ENCODE data around the gene CCL28. TPM values are rescaled to one million over a fixed set of nuclear protein-coding genes. Genes with fewer than 3 reads are reported as not detected.

Gene CCL28, protein sequence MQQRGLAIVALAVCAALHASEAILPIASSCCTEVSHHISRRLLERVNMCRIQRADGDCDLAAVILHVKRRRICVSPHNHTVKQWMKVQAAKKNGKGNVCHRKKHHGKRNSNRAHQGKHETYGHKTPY
- total RNA-seq: 2.3 and 4.2 TPM in 2 replicates

DNA sequence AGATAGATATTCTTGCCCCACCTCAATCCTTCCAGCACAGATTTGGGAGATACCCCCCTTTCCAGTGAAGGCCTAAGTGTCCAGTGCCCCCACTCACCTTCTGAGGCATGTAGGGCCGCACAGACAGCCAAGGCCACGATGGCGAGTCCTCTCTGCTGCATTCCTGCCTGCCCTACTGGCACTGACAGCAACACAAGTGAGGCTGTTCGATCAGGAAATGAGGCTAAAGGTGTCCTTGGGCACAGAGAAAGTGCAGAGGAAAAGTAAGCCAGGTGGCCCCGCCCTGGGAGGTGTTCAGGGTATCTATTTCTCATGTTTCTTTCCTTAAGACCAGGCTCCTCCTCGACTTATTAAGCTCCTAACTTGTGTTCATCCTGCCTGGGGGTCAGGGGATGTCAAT lies at the start of gene CCL28:
CCL28 (minus strand) TSS at position 236 of the 400 bp plus-strand sequence; CDS start at position 161, 75 bp downstream.

Other genes with a start within 250 kb of the CCL28 start
- 0.13 TPM in 1 of 2 replicates, not detected in the other for gene NIM1K, start 220.2 kb downstream of the CCL28 start, total RNA-seq
- 37.2 and 38.7 TPM in 2 replicates for gene HMGCS1, start 99.0 kb downstream of the CCL28 start, total RNA-seq
- gene TMEM267, start 71.5 kb upstream of the CCL28 start, total RNA-seq: 9.6 and 15.5 TPM in 2 replicates
- gene C5orf34, start 102.8 kb upstream of the CCL28 start, total RNA-seq: 0.89 and 5.7 TPM in 2 replicates
- 112 and 122 TPM in 2 replicates for gene PAIP1, start 144.7 kb upstream of the CCL28 start, total RNA-seq
- 31.6 and 50.7 TPM in 2 replicates for gene NNT, start 190.8 kb upstream of the CCL28 start, total RNA-seq